ENCODE measurements around the gene DLK1.

DLK1 gene

GRCh38 chr14:100714258-100714892 lies 12.3 kb upstream of the DLK1 start:
- DNase-seq (ENCODE audit: low spot score), result no peak

- no peak for DNase-seq (ENCODE audit: low spot score)
Measured at GRCh38 chr14:100715332-100715731, 11.4 kb upstream of the DLK1 start.

- DNase-seq (ENCODE audit: low spot score), result no peak
Measured at GRCh38 chr14:100715803-100716202, 10.9 kb upstream of the DLK1 start.

- DNase-seq (ENCODE audit: low spot score), result no peak
Measured at GRCh38 chr14:100717386-100717785, 9.3 kb upstream of the DLK1 start.

- DNase-seq (ENCODE audit: low spot score), result no peak
Measured at GRCh38 chr14:100719976-100720520, 6.6 kb upstream of the DLK1 start.

- no peak for DNase-seq (ENCODE audit: low spot score)
Measured at GRCh38 chr14:100721568-100721967, 5.1 kb upstream of the DLK1 start.

- no peak for DNase-seq (ENCODE audit: low spot score)
Measured at GRCh38 chr14:100722367-100722766, 4.3 kb upstream of the DLK1 start.

- DNase-seq (ENCODE audit: low spot score), result no peak
Measured at GRCh38 chr14:100723135-100723829, 3.4 kb upstream of the DLK1 start.

GRCh38 chr14:100723830-100724437 lies 2.8 kb upstream of the DLK1 start:
- no peak for DNase-seq (ENCODE audit: low spot score)

- DNase-seq (ENCODE audit: low spot score), result no peak
Measured at GRCh38 chr14:100724536-100724935, 2.2 kb upstream of the DLK1 start.

- no peak for DNase-seq (ENCODE audit: low spot score)
Measured at GRCh38 chr14:100725587-100726387, 905 bp upstream of the DLK1 start.

- no peak for DNase-seq (ENCODE audit: low spot score)
Measured at GRCh38 chr14:100727086-100727872, 587 bp downstream of the DLK1 start.

- DNase-seq (ENCODE audit: low spot score), result no peak
Measured at GRCh38 chr14:100727873-100728240, 1.2 kb downstream of the DLK1 start.

- DNase-seq (ENCODE audit: low spot score), result no peak
Measured at GRCh38 chr14:100728962-100729361, 2.3 kb downstream of the DLK1 start.

- DNase-seq (ENCODE audit: low spot score), result no peak
Measured at GRCh38 chr14:100729982-100730381, 3.3 kb downstream of the DLK1 start.

GRCh38 chr14:100730581-100730980 lies 3.9 kb downstream of the DLK1 start:
- DNase-seq (ENCODE audit: low spot score), result no peak

- DNase-seq (ENCODE audit: low spot score), result no peak
Measured at GRCh38 chr14:100731011-100731670, 4.4 kb downstream of the DLK1 start.

GRCh38 chr14:100731846-100732765 lies 5.4 kb downstream of the DLK1 start:
- no peak for DNase-seq (ENCODE audit: low spot score)

- DNase-seq (ENCODE audit: low spot score), result no peak
Measured at GRCh38 chr14:100732766-100733100, 6.0 kb downstream of the DLK1 start.

Data from hematopoietic multipotent progenitor cell treated with erythropoietin and hydrocortisone succinate and interleukin-3 and kit ligand, for 15 days (in vitro differentiated cells).